ENCODE measurements around the gene AVPI1. TPM values are rescaled to one million over a fixed set of nuclear protein-coding genes. Genes with fewer than 3 reads are reported as not detected.

The AVPI1 gene
- total and polyA plus RNA-seq, 2 of the 13 experiments (the other 11 are each of a cell fraction or from before 2014, with no cell fraction given): 39.8 to 61.2 TPM

DNA sequence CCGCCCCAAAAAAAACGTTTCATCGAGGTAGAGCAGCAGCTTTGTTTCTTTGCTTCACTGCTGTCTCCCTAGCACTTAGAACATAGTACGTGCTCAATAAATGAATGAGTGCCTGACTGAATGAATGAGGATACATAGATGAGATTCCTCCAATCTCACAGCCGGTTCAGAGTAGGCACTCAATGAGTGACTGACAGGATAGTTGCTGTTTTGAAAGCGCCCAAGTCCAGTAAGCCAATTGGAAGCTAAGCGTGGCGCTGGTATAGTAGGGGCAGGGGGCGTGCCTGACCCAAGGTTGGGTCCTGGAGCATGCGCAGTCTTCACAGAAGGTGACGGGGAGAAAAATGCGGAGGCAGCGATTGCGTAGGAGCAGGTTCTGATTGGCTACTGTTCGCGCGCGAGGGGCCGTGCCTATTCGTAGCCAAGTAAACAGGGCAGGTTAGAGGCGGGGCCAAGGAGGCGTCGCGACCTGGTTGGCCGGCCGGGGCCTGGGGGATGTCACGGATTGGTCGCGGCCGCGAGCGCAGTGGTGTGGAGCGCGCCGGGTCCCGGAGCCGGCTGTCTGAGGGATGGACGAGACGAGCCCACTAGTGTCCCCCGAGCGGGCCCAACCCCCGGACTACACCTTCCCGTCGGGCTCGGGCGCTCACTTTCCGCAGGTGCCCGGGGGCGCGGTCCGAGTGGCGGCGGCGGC lies 46.7 kb downstream of the AVPI1 start, which contains the start of gene PI4K2A (continued):
- TF ChIP-seq ZNF441 (CRISPR knock-in tag; IDR thresholded peaks at IDR 0.05; ENCODE audit: borderline replicate concordance) (no peak), AKAP8 (CRISPR knock-in tag; IDR thresholded peaks at IDR 0.05) (no peak), NCOA2 (CRISPR knock-in tag; IDR thresholded peaks at IDR 0.05) (no peak), FOXA1 (IDR thresholded peaks at IDR 0.05) (no peak; the same call in 1 of the 2 replicates), FOXA1 (CRISPR knock-in tag; IDR thresholded peaks at IDR 0.05) (peak; percentile 96), SNAPC2 (CRISPR knock-in tag; IDR thresholded peaks at IDR 0.05) (no peak), ZNF232 (CRISPR knock-in tag; IDR thresholded peaks at IDR 0.05; ENCODE audit: borderline replicate concordance) (no peak), FLYWCH1 (CRISPR knock-in tag; IDR thresholded peaks at IDR 0.05) (no peak), ZFAT (CRISPR knock-in tag; conservative IDR thresholded peaks at IDR 0.05) (no peak), REST (IDR thresholded peaks at IDR 0.05; ENCODE audit: borderline replicate concordance in 1 of 2, low read depth in 1 of 2, low read length in 2 of 2) (no peak), ZBTB7A (CRISPR knock-in tag; IDR thresholded peaks at IDR 0.05) (no peak), ZFP36L1 (CRISPR knock-in tag; IDR thresholded peaks at IDR 0.05) (no peak), NONO (IDR thresholded peaks at IDR 0.05) (no peak), NONO (CRISPR knock-in tag; conservative IDR thresholded peaks at IDR 0.05) (peak; percentile 69; the same call in 1 of the 2 replicates), ZNF468 (CRISPR knock-in tag; IDR thresholded peaks at IDR 0.05) (no peak), IRX3 (CRISPR knock-in tag; IDR thresholded peaks at IDR 0.05; ENCODE audit: borderline replicate concordance, low read depth) (no peak), NCOA1 (CRISPR knock-in tag; IDR thresholded peaks at IDR 0.05) (no peak), ZNF44 (CRISPR knock-in tag; IDR thresholded peaks at IDR 0.05) (no peak), IRF2 (CRISPR knock-in tag; IDR thresholded peaks at IDR 0.05) (peak; percentile 46; the same call in 1 of the 2 replicates), ZNF484 (CRISPR knock-in tag; IDR thresholded peaks at IDR 0.05; ENCODE audit: borderline replicate concordance, low read depth) (no peak), ZMYM3 (CRISPR knock-in tag; IDR thresholded peaks at IDR 0.05) (peak; percentile 98), ZNF17 (CRISPR knock-in tag; IDR thresholded peaks at IDR 0.05) (no peak)
- TF ChIP-seq, protein P1, sequence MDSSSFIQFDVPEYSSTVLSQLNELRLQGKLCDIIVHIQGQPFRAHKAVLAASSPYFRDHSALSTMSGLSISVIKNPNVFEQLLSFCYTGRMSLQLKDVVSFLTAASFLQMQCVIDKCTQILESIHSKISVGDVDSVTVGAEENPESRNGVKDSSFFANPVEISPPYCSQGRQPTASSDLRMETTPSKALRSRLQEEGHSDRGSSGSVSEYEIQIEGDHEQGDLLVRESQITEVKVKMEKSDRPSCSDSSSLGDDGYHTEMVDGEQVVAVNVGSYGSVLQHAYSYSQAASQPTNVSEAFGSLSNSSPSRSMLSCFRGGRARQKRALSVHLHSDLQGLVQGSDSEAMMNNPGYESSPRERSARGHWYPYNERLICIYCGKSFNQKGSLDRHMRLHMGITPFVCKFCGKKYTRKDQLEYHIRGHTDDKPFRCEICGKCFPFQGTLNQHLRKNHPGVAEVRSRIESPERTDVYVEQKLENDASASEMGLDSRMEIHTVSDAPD (CRISPR knock-in tag; IDR thresholded peaks at IDR 0.05): no peak
- TF ChIP-seq, protein P2, sequence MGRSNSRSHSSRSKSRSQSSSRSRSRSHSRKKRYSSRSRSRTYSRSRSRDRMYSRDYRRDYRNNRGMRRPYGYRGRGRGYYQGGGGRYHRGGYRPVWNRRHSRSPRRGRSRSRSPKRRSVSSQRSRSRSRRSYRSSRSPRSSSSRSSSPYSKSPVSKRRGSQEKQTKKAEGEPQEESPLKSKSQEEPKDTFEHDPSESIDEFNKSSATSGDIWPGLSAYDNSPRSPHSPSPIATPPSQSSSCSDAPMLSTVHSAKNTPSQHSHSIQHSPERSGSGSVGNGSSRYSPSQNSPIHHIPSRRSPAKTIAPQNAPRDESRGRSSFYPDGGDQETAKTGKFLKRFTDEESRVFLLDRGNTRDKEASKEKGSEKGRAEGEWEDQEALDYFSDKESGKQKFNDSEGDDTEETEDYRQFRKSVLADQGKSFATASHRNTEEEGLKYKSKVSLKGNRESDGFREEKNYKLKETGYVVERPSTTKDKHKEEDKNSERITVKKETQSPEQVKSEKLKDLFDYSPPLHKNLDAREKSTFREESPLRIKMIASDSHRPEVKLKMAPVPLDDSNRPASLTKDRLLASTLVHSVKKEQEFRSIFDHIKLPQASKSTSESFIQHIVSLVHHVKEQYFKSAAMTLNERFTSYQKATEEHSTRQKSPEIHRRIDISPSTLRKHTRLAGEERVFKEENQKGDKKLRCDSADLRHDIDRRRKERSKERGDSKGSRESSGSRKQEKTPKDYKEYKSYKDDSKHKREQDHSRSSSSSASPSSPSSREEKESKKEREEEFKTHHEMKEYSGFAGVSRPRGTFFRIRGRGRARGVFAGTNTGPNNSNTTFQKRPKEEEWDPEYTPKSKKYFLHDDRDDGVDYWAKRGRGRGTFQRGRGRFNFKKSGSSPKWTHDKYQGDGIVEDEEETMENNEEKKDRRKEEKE (IDR thresholded peaks at IDR 0.05): no peak

Measured in HepG2 (cell line).